ENCODE results near the gene GALNT10. TPM values are rescaled to one million over a fixed set of nuclear protein-coding genes. Genes with fewer than 3 reads are reported as not detected.

Gene GALNT10
- total RNA-seq, 1 experiment from 2014 or later: 27.8 TPM

GRCh38 chr5:154410008-154410407 is 219.5 kb downstream of the GALNT10 start (continued):
- TF ChIP-seq TCF7L2 (IDR thresholded peaks at IDR 0.05; ENCODE audit: borderline replicate concordance, extremely low read depth, insufficient read depth, insufficient read length) (no peak), EZH2 (IDR thresholded peaks at IDR 0.05) (no peak)

- RAD21 ChIA-PET (ENCODE audit: low non-redundant PET in 1 of 2, low total read pairs in 2 of 2, uncharacterized antibody in 2 of 2, unreplicated experiment in 2 of 2): no interaction called here
- no peak for TF ChIP-seq ZNF274 (IDR thresholded peaks at IDR 0.05; ENCODE audit: low read depth, low read length)
- TF ChIP-seq MAX (IDR thresholded peaks at IDR 0.05): no peak
- no peak for TF ChIP-seq SIN3A (IDR thresholded peaks at IDR 0.05; ENCODE audit: low read depth)
- no peak for TF ChIP-seq JUND (IDR thresholded peaks at IDR 0.05)
- TF ChIP-seq TCF7L2 (IDR thresholded peaks at IDR 0.05; ENCODE audit: borderline replicate concordance, extremely low read depth, insufficient read depth, insufficient read length): no peak
- no peak for TF ChIP-seq RAD21 (IDR thresholded peaks at IDR 0.05; ENCODE audit: low read depth)
- no peak for TF ChIP-seq POLR2AphosphoS5 (IDR thresholded peaks at IDR 0.05; ENCODE audit: low read depth, low read length)
- no peak for TF ChIP-seq CTCF (IDR thresholded peaks at IDR 0.05 in 2 of 3, conservative IDR thresholded peaks at IDR 0.05 in 1 of 3; ENCODE audit: borderline replicate concordance in 1 of 3, insufficient read depth in 1 of 3, low read depth in 2 of 3, low read length in 2 of 3)
- TF ChIP-seq REST (IDR thresholded peaks at IDR 0.05; ENCODE audit: low read depth): no peak
- no peak for TF ChIP-seq ATF3 (IDR thresholded peaks at IDR 0.05)
- TF ChIP-seq EGR1 (IDR thresholded peaks at IDR 0.05; ENCODE audit: low read depth): no peak
- TF ChIP-seq POLR2A (IDR thresholded peaks at IDR 0.05; ENCODE audit: borderline replicate concordance, extremely low read depth, insufficient read depth, insufficient read length): no peak
- TF ChIP-seq ELF1 (IDR thresholded peaks at IDR 0.05; ENCODE audit: borderline replicate concordance, low read depth): no peak
- TF ChIP-seq CBX3 (IDR thresholded peaks at IDR 0.05; ENCODE audit: low read depth): no peak
- H2AFZ ChIP-seq (ENCODE audit: low read depth, low read length, poor library complexity, severe bottlenecking): no peak overlapping the region
- ATAC-seq: no peak
- H3K9ac ChIP-seq (ENCODE audit: low read length): no peak overlapping the region
- no TSS peak for BruUV-seq (replicated peaks)
- no peak overlapping the region for H3K4me2 ChIP-seq (ENCODE audit: low read length)
- no peak for DNase-seq (ENCODE audit: low read depth, low spot score)
- no peaks in the 10 kb centered on the region for H3K9me3 ChIP-seq (ENCODE audit: control insufficient read depth in 1 of 2, insufficient read depth in 1 of 2, low read depth in 1 of 2, low read length in 2 of 2)
- H3K9me2 ChIP-seq (ENCODE audit: insufficient read depth): no peaks in the 10 kb centered on the region
- H3K36me3 ChIP-seq (ENCODE audit: control insufficient read depth in 1 of 2, insufficient read depth in 2 of 2, low read length in 2 of 2): no peaks in the 10 kb centered on the region
- no peaks in the 10 kb centered on the region for H3K27me3 ChIP-seq (ENCODE audit: insufficient read depth, low read length)
- POLR2A ChIA-PET: no interaction called here
- peaks cover 4 to 12% of the 10 kb centered on the region in 2 experiments; a peak in 3 of 4 replicates for H3K4me1 ChIP-seq (ENCODE audit: control insufficient read depth in 1 of 2, insufficient read depth in 2 of 2, low read length in 2 of 2)
- H3K79me2 ChIP-seq (ENCODE audit: insufficient read depth, low read length): no peaks in the 10 kb centered on the region
- no peak overlapping the region for H3K27ac ChIP-seq (ENCODE audit: low read depth, low read length)
- intact Hi-C loops (cut with micrococcal nuclease): no loop called here
- H4K20me1 ChIP-seq (ENCODE audit: insufficient read depth): no peaks in the 10 kb centered on the region
- H3K4me3 ChIP-seq (replicated peaks in 1 of 2; ENCODE audit: low read depth in 1 of 2, low read length in 2 of 2): no peak overlapping the region
- CTCF ChIA-PET: no interaction called here
Measured at GRCh38 chr5:154410786-154411185, 220.3 kb downstream of the GALNT10 start.

All from HCT116 (cell line).